ENCODE results near the gene DPP6. TPM values are rescaled to one million over a fixed set of nuclear protein-coding genes. Genes with fewer than 3 reads are reported as not detected.

DPP6 gene
- total RNA-seq, 1 experiment from 2014 or later = not detected

DNA sequence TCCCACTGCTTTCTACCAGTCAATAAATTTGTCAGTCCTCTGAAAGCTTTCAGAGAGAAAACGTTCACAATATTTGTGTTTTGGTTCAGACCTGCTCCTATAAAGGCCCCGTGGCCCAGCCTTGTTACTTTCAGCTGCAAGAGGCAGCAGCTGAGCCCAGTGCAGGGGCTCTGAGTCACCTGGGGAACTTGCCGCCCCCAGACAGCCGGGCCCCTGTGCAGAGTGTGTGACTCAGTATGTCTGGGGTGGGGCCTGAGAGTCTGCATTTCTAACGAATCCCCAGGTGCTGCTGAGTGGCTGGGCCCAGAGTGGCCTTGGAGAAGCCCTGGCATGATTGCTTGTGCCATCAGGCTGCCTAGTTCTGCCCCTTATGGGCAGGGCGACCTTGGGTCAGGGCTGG, 647.2 kb downstream of the DPP6 start:
- H3K9me2 ChIP-seq (replicated peaks; ENCODE audit: low read length) = no peaks in the 10 kb centered on the region
- H2AFZ ChIP-seq (ENCODE audit: low read length) = no peak overlapping the region
- no TSS peak for BruUV-seq (replicated peaks)
- ChIA-PET CTCF (no interaction called here), POLR2A (ENCODE audit: unreplicated experiment) (no interaction called here)
- no peak overlapping the region for H3K27ac ChIP-seq (ENCODE audit: low read length)
- H3K4me3 ChIP-seq (ENCODE audit: low read length) = no peak overlapping the region
- H3K79me2 ChIP-seq (ENCODE audit: low read length) = no peaks in the 10 kb centered on the region
- no peak overlapping the region for H3K9ac ChIP-seq (ENCODE audit: low read length)
- ATAC-seq (no peak), DNase-seq (no peak)
- no peaks in the 10 kb centered on the region for H4K20me1 ChIP-seq (ENCODE audit: low read length)
- no peaks in the 10 kb centered on the region for H3K9me3 ChIP-seq (ENCODE audit: low read length)
- H3K4me2 ChIP-seq (ENCODE audit: low read length) = no peak overlapping the region
- intact Hi-C loops (cut with micrococcal nuclease) = no loop called here
- no peak for TF ChIP-seq EZH2 (IDR thresholded peaks at IDR 0.05; ENCODE audit: low read length, unreplicated experiment)
- TF ChIP-seq, protein P1, sequence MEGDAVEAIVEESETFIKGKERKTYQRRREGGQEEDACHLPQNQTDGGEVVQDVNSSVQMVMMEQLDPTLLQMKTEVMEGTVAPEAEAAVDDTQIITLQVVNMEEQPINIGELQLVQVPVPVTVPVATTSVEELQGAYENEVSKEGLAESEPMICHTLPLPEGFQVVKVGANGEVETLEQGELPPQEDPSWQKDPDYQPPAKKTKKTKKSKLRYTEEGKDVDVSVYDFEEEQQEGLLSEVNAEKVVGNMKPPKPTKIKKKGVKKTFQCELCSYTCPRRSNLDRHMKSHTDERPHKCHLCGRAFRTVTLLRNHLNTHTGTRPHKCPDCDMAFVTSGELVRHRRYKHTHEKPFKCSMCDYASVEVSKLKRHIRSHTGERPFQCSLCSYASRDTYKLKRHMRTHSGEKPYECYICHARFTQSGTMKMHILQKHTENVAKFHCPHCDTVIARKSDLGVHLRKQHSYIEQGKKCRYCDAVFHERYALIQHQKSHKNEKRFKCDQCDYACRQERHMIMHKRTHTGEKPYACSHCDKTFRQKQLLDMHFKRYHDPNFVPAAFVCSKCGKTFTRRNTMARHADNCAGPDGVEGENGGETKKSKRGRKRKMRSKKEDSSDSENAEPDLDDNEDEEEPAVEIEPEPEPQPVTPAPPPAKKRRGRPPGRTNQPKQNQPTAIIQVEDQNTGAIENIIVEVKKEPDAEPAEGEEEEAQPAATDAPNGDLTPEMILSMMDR (conservative IDR thresholded peaks at IDR 0.05; ENCODE audit: low read depth, low read length) = no peak
- TF ChIP-seq EZH2phosphoT487 (IDR thresholded peaks at IDR 0.05; ENCODE audit: borderline replicate concordance, low read length) = no peak
- no peaks in the 10 kb centered on the region for H3F3A ChIP-seq (ENCODE audit: low read length, unreplicated experiment)
- H3K27me3 ChIP-seq (ENCODE audit: low read length) = no peaks in the 10 kb centered on the region
- no peaks in the 10 kb centered on the region for H3K4me1 ChIP-seq (ENCODE audit: insufficient read depth, low read length)
- H3K36me3 ChIP-seq (ENCODE audit: low read depth, low read length) = no peaks in the 10 kb centered on the region

DNA sequence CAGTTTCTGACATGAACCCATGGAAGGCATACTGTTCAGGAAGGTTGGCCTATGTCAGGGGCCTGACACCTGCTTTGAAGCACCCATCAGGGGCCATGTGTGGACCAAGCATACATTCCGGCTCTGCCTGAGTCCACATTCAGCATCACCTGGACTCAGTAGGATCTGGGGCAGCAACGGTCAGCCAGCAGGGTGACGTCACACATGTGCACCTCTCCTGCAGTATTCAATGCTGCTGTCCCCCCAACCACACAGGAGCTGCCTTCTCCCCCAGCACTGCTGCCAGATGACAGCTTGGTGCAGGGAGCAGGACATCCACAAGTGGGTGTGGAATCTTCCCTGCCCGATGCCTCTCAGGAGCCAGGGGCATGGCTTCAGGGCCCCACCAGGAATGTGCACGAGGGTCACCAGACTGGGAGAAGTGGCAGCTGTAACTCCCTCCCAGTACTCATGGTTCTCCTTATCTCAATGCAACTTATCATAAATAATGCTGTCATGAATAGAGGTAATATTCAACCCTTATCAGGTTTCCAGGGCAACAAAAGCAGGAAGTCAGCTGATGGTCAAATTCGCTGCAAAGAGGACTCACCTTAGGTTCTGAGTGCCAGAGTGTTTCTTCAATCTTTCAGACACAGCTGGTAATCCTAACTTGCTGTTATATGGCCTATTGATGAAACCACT, 657.8 kb downstream of the DPP6 start:
- POLR2A ChIA-PET (ENCODE audit: unreplicated experiment) = no interaction called here
- Histone ChIP-seq H3K9me3 (ENCODE audit: low read length) (no peaks in the 10 kb centered on the region), H3K27ac (ENCODE audit: low read length) (no peak overlapping the region), H3K9me2 (replicated peaks; ENCODE audit: low read length) (no peaks in the 10 kb centered on the region), H3K4me2 (ENCODE audit: low read length) (no peak overlapping the region), H3K4me3 (ENCODE audit: low read length) (no peak overlapping the region), H3K27me3 (ENCODE audit: low read length) (no peaks in the 10 kb centered on the region), H3K9ac (ENCODE audit: low read length) (no peak overlapping the region), H3K4me1 (ENCODE audit: insufficient read depth, low read length) (no peaks in the 10 kb centered on the region), H3F3A (ENCODE audit: low read length, unreplicated experiment) (no peaks in the 10 kb centered on the region), H3K36me3 (ENCODE audit: low read depth, low read length) (no peaks in the 10 kb centered on the region), H3K79me2 (ENCODE audit: low read length) (no peaks in the 10 kb centered on the region), H2AFZ (ENCODE audit: low read length) (no peak overlapping the region), H4K20me1 (ENCODE audit: low read length) (no peaks in the 10 kb centered on the region)
- ATAC-seq (no peak), DNase-seq (no peak)
- intact Hi-C loops (cut with micrococcal nuclease) = no loop called here
- TF ChIP-seq EZH2phosphoT487 (IDR thresholded peaks at IDR 0.05; ENCODE audit: borderline replicate concordance, low read length) (no peak), EZH2 (IDR thresholded peaks at IDR 0.05; ENCODE audit: low read length, unreplicated experiment) (no peak)
- TF ChIP-seq, protein P1 (conservative IDR thresholded peaks at IDR 0.05; ENCODE audit: low read depth, low read length) = no peak
- CTCF ChIA-PET = no interaction called here
- BruUV-seq (replicated peaks) = no TSS peak

DNA sequence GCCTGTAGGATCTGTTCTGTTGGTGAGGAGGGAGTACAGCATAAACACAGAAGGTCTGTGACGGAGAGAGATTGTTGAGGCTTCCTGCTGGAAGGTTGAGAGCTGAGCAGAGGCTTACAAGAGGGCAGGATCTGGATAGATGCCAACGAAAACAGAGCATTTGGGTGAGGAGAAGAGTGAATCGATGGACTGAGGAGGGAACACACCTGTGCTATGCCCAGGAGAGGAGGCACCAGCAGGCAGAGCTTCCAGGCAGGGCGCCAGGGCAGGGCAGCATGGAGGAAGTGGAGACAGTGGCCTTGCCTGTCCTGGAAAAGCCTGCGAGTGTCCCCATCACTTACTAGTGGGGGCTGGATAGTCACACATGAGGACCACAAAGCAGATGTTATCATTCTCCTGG, 667.8 kb downstream of the DPP6 start:
- TF ChIP-seq, protein P1 (conservative IDR thresholded peaks at IDR 0.05; ENCODE audit: low read depth, low read length) = no peak
- no peak for TF ChIP-seq EZH2phosphoT487 (IDR thresholded peaks at IDR 0.05; ENCODE audit: borderline replicate concordance, low read length)
- no peak for TF ChIP-seq EZH2 (IDR thresholded peaks at IDR 0.05; ENCODE audit: low read length, unreplicated experiment)
- H3K4me3 ChIP-seq (ENCODE audit: low read length) = no peak overlapping the region
- DNase-seq (no peak), ATAC-seq (no peak)
- BruUV-seq (replicated peaks) = no TSS peak
- no peak overlapping the region for H3K27ac ChIP-seq (ENCODE audit: low read length)
- H3K36me3 ChIP-seq (ENCODE audit: low read depth, low read length) = no peaks in the 10 kb centered on the region
- H3K79me2 ChIP-seq (ENCODE audit: low read length) = no peaks in the 10 kb centered on the region
- H3K9ac ChIP-seq (ENCODE audit: low read length) = no peak overlapping the region
- ChIA-PET CTCF (no interaction called here), POLR2A (ENCODE audit: unreplicated experiment) (no interaction called here)
- H3K4me1 ChIP-seq (ENCODE audit: insufficient read depth, low read length) = no peaks in the 10 kb centered on the region
- H3F3A ChIP-seq (ENCODE audit: low read length, unreplicated experiment) = no peaks in the 10 kb centered on the region
- no peak overlapping the region for H2AFZ ChIP-seq (ENCODE audit: low read length)
- H4K20me1 ChIP-seq (ENCODE audit: low read length) = no peaks in the 10 kb centered on the region
- no peaks in the 10 kb centered on the region for H3K27me3 ChIP-seq (ENCODE audit: low read length)
- no peaks in the 10 kb centered on the region for H3K9me3 ChIP-seq (ENCODE audit: low read length)
- no peak overlapping the region for H3K4me2 ChIP-seq (ENCODE audit: low read length)
- intact Hi-C loops (cut with micrococcal nuclease) = no loop called here
- no peaks in the 10 kb centered on the region for H3K9me2 ChIP-seq (replicated peaks; ENCODE audit: low read length)
